Bronchial epithelial cell (primary cell): Measurements from ENCODE around the gene JMJD4. TPM values are rescaled to one million over a fixed set of nuclear protein-coding genes. Genes with fewer than 3 reads are reported as not detected.

ENCODE experiments used
- DNase-seq: peaks from one replicate; pipeline ENCODE4 v3.0.0-alpha.2; 2010; ENCODE audit warnings: low read depth
- FAIRE-seq: peaks from 2 replicates; lab custom pipeline; 2011; peaks lifted over from hg19 to GRCh38; lab: Jason Lieb, UNC
- H3K27me3 ChIP-seq: 2 replicates; pipeline ENCODE4 v1.5.1; 2011; ENCODE audit warnings: low read length; ENCODE audit not compliant: control insufficient read depth, insufficient read depth
- H3K36me3 ChIP-seq: 2 replicates; pipeline ENCODE4 v1.5.1; 2011; ENCODE audit warnings: low read length; ENCODE audit not compliant: control insufficient read depth, insufficient read depth
- H3K4me3 ChIP-seq: 2 replicates; pipeline ENCODE4 v1.5.1; 2011; ENCODE audit warnings: mild to moderate bottlenecking, low read depth, low read length, control low read depth
- total RNA-seq: library from RNA; depleted of rRNA; stranded (reverse); fragments of >200 nt; gene quantifications from 2 replicates; pipeline ENCODE4 v1.2.1, GENCODE V29; 2014
- TF ChIP-seq, protein P1 (sequence below): IDR thresholded peaks from 2 replicates; pipeline ENCODE4 v1.5.1; 2011; ENCODE audit warnings: mild to moderate bottlenecking, moderate library complexity, low read length, control low read depth, inconsistent platforms; ENCODE audit not compliant: insufficient read depth, severe bottlenecking

JMJD4 gene
- total RNA-seq, 1 donor from 2014 or later = 27.9 TPM

- Histone ChIP-seq H3K27me3 (no peaks in the 10 kb centered on the region), H3K4me3 (no peak overlapping the region), H3K36me3 (no peaks in the 10 kb centered on the region)
- TF ChIP-seq, protein P1, sequence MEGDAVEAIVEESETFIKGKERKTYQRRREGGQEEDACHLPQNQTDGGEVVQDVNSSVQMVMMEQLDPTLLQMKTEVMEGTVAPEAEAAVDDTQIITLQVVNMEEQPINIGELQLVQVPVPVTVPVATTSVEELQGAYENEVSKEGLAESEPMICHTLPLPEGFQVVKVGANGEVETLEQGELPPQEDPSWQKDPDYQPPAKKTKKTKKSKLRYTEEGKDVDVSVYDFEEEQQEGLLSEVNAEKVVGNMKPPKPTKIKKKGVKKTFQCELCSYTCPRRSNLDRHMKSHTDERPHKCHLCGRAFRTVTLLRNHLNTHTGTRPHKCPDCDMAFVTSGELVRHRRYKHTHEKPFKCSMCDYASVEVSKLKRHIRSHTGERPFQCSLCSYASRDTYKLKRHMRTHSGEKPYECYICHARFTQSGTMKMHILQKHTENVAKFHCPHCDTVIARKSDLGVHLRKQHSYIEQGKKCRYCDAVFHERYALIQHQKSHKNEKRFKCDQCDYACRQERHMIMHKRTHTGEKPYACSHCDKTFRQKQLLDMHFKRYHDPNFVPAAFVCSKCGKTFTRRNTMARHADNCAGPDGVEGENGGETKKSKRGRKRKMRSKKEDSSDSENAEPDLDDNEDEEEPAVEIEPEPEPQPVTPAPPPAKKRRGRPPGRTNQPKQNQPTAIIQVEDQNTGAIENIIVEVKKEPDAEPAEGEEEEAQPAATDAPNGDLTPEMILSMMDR = no peak
- DNase-seq = peak; percentile 10
- no peak for FAIRE-seq
Observed at GRCh38 chr1:227740401-227740960, 5.4 kb upstream of the JMJD4 start.

DNA sequence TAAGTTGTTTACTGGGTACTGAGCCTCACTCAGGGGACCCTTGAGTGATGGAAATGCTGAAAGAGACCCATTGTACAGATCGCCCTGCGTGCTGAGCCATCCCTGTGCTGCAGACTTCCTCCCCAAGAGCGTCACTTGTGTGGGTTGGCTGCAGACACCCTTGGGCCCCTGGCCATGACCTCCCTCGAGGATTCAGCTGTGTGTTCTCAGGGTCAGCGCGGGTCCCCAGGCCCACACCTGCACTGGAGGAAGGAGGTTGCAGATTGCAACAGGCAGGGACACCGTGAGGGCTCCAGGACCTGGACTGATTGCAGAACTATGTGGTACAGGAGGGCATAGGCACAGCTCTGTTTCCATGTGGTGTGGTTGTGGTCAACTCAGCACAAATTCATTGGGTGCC lies 4.5 kb upstream of the JMJD4 start:
- no peak for FAIRE-seq
- TF ChIP-seq, protein P1 = no peak
- no peak for DNase-seq
- no peaks in the 10 kb centered on the region for H3K36me3 ChIP-seq
- no peak overlapping the region for H3K4me3 ChIP-seq
- no peaks in the 10 kb centered on the region for H3K27me3 ChIP-seq

DNA sequence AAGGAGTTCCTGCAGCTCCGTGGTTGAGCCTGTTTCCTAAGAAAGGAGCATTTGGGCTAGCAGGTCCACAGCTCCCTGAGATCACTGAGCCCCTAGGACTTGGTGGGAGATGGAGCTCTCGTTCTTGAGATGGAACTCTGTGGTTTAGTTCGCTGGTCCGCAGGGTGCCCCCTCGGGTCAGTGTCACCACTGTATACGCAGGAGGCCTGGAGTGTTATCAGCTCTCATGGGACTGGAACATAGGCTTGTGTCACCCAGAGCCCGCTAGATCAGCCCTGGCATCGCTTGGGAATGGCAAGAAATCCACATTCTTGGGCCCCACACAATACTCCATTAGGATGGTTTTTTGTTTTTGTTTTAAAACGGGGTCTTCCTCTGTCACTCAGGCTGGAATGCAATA lies 3.7 kb upstream of the JMJD4 start:
- no peak for FAIRE-seq

GRCh38 chr1:227736814-227737432 lies 1.8 kb upstream of the JMJD4 start:
- TF ChIP-seq, protein P1 = no peak
- FAIRE-seq = peak; percentile 73
- Histone ChIP-seq H3K4me3 (no peak overlapping the region), H3K27me3 (no peaks in the 10 kb centered on the region), H3K36me3 (peaks cover 11% of the 10 kb centered on the region)
- DNase-seq = no peak

More for the DNA sequence above, 3.7 kb upstream of the JMJD4 start:
- DNase-seq = no peak
- H3K4me3 ChIP-seq = no peak overlapping the region
- TF ChIP-seq, protein P1 = no peak
- no peaks in the 10 kb centered on the region for H3K27me3 ChIP-seq
- H3K36me3 ChIP-seq = no peaks in the 10 kb centered on the region

DNA sequence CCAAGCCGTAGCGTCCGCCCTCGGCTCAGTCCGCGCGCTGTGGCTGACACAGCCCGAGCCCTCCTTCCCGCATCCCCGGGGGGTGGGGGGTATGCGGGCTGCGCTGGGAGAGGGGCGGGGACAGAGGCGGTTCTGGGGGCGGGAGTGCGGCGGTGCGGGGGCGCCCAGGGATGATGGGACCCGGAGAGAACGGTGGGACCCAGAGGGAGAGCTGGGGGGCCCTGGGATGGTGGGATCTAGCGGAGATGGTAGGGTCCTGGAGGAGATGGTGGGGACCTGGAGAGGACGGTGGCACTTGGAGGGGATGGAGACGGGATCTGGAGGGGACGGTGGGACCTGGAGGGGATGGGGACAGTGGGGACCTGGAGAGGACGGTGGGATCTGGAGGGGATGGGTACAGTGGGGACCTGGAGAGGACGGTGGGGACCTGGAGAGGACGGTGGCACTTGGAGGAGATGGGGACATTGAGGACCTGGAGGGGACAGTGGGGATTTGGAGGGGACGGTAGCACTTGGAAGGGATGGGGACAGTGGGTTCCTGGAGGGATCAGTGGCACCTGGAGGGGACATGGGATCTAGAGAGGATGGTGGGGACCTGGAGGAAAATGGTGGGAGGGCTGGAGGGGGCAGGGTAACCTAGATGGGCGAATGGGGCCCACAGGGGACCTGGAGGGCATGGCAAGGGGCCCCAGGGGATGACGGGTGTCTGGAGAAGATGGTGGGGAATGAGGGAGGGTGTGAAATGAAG lies 610 bp upstream of the JMJD4 start:
- no peak for FAIRE-seq
- peaks cover 15% of the 10 kb centered on the region for H3K36me3 ChIP-seq
- TF ChIP-seq, protein P1 = no peak
- H3K4me3 ChIP-seq = peak overlapping the region; percentile 67
- DNase-seq = no peak
- no peaks in the 10 kb centered on the region for H3K27me3 ChIP-seq
